Ectodermal cell (in vitro differentiated cells): ENCODE results near the gene PTK7.

Experiments
- H3K27ac ChIP-seq: 2 replicates; pipeline ENCODE4 v1.7.0; 2013; ENCODE audit warnings: mild to moderate bottlenecking, low read depth, low read length; ENCODE audit not compliant: insufficient read depth, poor library complexity, severe bottlenecking
- H3K27me3 ChIP-seq: 2 replicates; pipeline ENCODE4 v1.7.0; 2013; ENCODE audit warnings: mild to moderate bottlenecking, low read length; ENCODE audit not compliant: insufficient read depth, control insufficient read depth, poor library complexity, severe bottlenecking
- H3K36me3 ChIP-seq: one replicate; pipeline ENCODE4 v1.7.0; 2013; ENCODE audit warnings: low read length; ENCODE audit not compliant: control insufficient read depth, insufficient read depth
- H3K4me1 ChIP-seq: one replicate; pipeline ENCODE4 v1.7.0; 2013; ENCODE audit warnings: low read length; ENCODE audit not compliant: control insufficient read depth, insufficient read depth
- H3K4me3 ChIP-seq: 2 replicates; pipeline ENCODE4 v1.7.0; 2013; ENCODE audit warnings: low read depth, low read length, control low read depth; ENCODE audit not compliant: insufficient read depth
- H3K9me3 ChIP-seq: 2 replicates; pipeline ENCODE4 v1.7.0; 2013; ENCODE audit warnings: mild to moderate bottlenecking, low read length, moderate library complexity; ENCODE audit not compliant: control insufficient read depth
- WGBS, 2 experiments: methylation state at CpG; one replicate each; pipeline ENCODE4 v1.1.7; 2013; ENCODE audit warnings: missing lambda C conversion rate in 2 of 2; 5-methylcytosine and 5-hydroxymethylcytosine counted together

Gene PTK7

GRCh38 chr6:43088654-43089056, 12.5 kb downstream of the PTK7 start:
- H3K27ac ChIP-seq = no peak overlapping the region
- no peak overlapping the region for H3K4me3 ChIP-seq
- 83 to 85% methylated on average over 3 to 4 of the region's 4 CpGs for WGBS, 2 experiments
- no peaks in the 10 kb centered on the region for H3K36me3 ChIP-seq
- peaks cover 34% of the 10 kb centered on the region for H3K4me1 ChIP-seq
- H3K27me3 ChIP-seq = no peaks in the 10 kb centered on the region
- H3K9me3 ChIP-seq = no peaks in the 10 kb centered on the region

- Histone ChIP-seq H3K36me3 (no peaks in the 10 kb centered on the region), H3K9me3 (no peaks in the 10 kb centered on the region), H3K27ac (peak overlapping the region; percentile 88), H3K4me3 (peak overlapping the region; percentile 10), H3K4me1 (peaks cover 38% of the 10 kb centered on the region), H3K27me3 (no peaks in the 10 kb centered on the region)
- 0 to 4% methylated on average over 3 to 4 of the region's 4 CpGs for WGBS, 2 experiments
These were observed 13.4 kb downstream of the PTK7 start for GRCh38 chr6:43089467-43089866.

- Histone ChIP-seq H3K27ac (peak overlapping the region; percentile 88), H3K4me1 (peaks cover 38% of the 10 kb centered on the region), H3K27me3 (no peaks in the 10 kb centered on the region), H3K4me3 (peak overlapping the region; percentile 10), H3K9me3 (no peaks in the 10 kb centered on the region), H3K36me3 (no peaks in the 10 kb centered on the region)
- WGBS, 2 experiments = 16 to 18% methylated on average over 8 of the region's 8 CpGs
These were observed 13.9 kb downstream of the PTK7 start for GRCh38 chr6:43089874-43090558.

- Histone ChIP-seq H3K4me3 (peak overlapping the region; percentile 11), H3K4me1 (peaks cover 42% of the 10 kb centered on the region)
- WGBS, 2 experiments = 0% methylated on average over 1 to 2 of the region's 2 CpGs
These were observed 14.4 kb downstream of the PTK7 start for GRCh38 chr6:43090559-43090956.

GRCh38 chr6:43091020-43091419, 14.9 kb downstream of the PTK7 start:
- WGBS, 2 experiments = 68 to 70% methylated on average over 5 of the region's 5 CpGs
- Histone ChIP-seq H3K4me1 (peaks cover 47% of the 10 kb centered on the region), H3K9me3 (no peaks in the 10 kb centered on the region), H3K4me3 (no peak overlapping the region), H3K36me3 (no peaks in the 10 kb centered on the region), H3K27ac (peak overlapping the region; percentile 88), H3K27me3 (no peaks in the 10 kb centered on the region)

More at GRCh38 chr6:43090559-43090956, 14.4 kb downstream of the PTK7 start:
- H3K27me3 ChIP-seq = no peaks in the 10 kb centered on the region
- no peaks in the 10 kb centered on the region for H3K36me3 ChIP-seq
- H3K27ac ChIP-seq = peak overlapping the region; percentile 88
- no peaks in the 10 kb centered on the region for H3K9me3 ChIP-seq

- Histone ChIP-seq H3K4me3 (no peak overlapping the region), H3K27me3 (no peaks in the 10 kb centered on the region), H3K4me1 (peaks cover 51% of the 10 kb centered on the region), H3K36me3 (no peaks in the 10 kb centered on the region), H3K9me3 (no peaks in the 10 kb centered on the region), H3K27ac (no peak overlapping the region)
- 89 to 90% methylated on average over 9 to 10 of the region's 10 CpGs for WGBS, 2 experiments
These were observed 15.4 kb downstream of the PTK7 start for GRCh38 chr6:43091436-43091991.

GRCh38 chr6:43092635-43093034, 16.5 kb downstream of the PTK7 start:
- Histone ChIP-seq H3K36me3 (no peaks in the 10 kb centered on the region), H3K27ac (no peak overlapping the region), H3K4me3 (no peak overlapping the region), H3K9me3 (no peaks in the 10 kb centered on the region), H3K4me1 (peaks cover 59% of the 10 kb centered on the region), H3K27me3 (no peaks in the 10 kb centered on the region)

- WGBS, 2 experiments = 77 to 78% methylated on average over 9 of the region's 9 CpGs
These were observed 17.5 kb downstream of the PTK7 start for GRCh38 chr6:43093436-43094289.

GRCh38 chr6:43095939-43096338, 19.8 kb downstream of the PTK7 start:
- Histone ChIP-seq H3K9me3 (no peaks in the 10 kb centered on the region), H3K4me3 (no peak overlapping the region), H3K27ac (peak overlapping the region; percentile 55), H3K4me1 (peaks cover 36% of the 10 kb centered on the region), H3K36me3 (no peaks in the 10 kb centered on the region), H3K27me3 (no peaks in the 10 kb centered on the region)
- WGBS, 2 experiments = 78 to 84% methylated on average over 7 of the region's 7 CpGs

More at GRCh38 chr6:43093436-43094289, 17.5 kb downstream of the PTK7 start:
- H3K36me3 ChIP-seq = no peaks in the 10 kb centered on the region
- H3K4me1 ChIP-seq = peaks cover 59% of the 10 kb centered on the region
- no peaks in the 10 kb centered on the region for H3K9me3 ChIP-seq
- no peak overlapping the region for H3K4me3 ChIP-seq
- peak overlapping the region; percentile 73 for H3K27ac ChIP-seq
- H3K27me3 ChIP-seq = no peaks in the 10 kb centered on the region

GRCh38 chr6:43096451-43097097, 20.5 kb downstream of the PTK7 start:
- Histone ChIP-seq H3K27ac (peak overlapping the region; percentile 55), H3K4me3 (no peak overlapping the region), H3K36me3 (no peaks in the 10 kb centered on the region), H3K9me3 (no peaks in the 10 kb centered on the region), H3K27me3 (no peaks in the 10 kb centered on the region), H3K4me1 (peaks cover 34% of the 10 kb centered on the region)
- 51 to 56% methylated on average over 7 of the region's 8 CpGs for WGBS, 2 experiments
